Activated CD4-positive, CD25-positive, alpha-beta regulatory T cell treated with anti-CD3 and anti-CD28 coated beads, Interleukin-2, amount 50 U/mL, for 24 hours (primary cell): ENCODE measurements around the gene KIF1B.
"Not testable (repeated sequence)": the region's sequence is repeated elsewhere in the genome, so short reads cannot be mapped to it uniquely, and the experiment has no call there.

Source experiments
- ATAC-seq, 2 donors: fragments of 150-1000 bp; cut with Tn5 transposase; one replicate each; pipeline ENCODE4 v1.10.0; 2021; ENCODE audit warnings: mild to moderate bottlenecking in 1 of 2, moderate library complexity in 1 of 2

The KIF1B gene

DNA sequence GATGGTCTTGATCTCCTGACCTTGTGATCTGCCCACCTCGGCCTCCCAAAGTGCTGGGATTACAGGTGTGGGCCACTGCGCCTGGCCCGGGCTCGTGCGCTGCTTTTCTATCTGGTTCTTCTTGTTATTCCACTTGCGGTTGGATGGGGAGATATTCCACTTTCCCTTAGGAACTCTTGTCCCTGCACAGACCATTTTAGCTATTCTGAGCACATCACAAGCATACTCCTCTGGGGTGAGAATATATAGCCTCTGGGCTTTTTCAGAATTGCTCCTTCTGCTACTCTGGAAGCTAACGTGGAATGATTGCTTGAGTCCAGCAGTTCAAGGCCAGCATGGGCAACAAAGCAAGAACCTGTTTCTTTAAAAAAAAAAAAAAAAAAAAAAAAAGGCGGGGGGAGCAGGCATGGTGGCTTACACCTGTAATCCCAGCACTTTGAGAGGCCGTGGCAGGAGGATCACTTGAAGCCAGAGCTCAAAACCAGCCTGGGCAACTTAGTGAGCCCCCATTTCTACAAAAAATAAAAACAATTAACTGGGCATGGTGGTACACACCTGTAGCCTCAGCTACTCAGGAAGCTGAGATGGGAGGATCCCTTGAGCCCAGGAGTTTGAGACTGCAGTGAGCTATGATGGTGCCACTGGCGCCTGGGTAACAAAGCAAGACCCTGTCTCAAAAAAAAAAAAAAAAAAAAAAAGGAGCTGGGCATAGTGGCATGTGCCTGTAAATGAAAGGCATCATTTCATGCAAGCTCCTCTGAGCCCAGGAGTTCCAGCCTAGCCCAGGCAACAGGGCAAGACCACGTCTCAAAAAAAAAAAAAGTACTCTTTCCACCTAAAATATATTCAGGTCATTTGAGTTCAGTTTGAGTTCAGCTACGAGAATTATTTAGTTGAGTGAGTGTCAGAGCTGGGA lies 176.6 kb downstream of the KIF1B start:
- ATAC-seq, result no peak

DNA sequence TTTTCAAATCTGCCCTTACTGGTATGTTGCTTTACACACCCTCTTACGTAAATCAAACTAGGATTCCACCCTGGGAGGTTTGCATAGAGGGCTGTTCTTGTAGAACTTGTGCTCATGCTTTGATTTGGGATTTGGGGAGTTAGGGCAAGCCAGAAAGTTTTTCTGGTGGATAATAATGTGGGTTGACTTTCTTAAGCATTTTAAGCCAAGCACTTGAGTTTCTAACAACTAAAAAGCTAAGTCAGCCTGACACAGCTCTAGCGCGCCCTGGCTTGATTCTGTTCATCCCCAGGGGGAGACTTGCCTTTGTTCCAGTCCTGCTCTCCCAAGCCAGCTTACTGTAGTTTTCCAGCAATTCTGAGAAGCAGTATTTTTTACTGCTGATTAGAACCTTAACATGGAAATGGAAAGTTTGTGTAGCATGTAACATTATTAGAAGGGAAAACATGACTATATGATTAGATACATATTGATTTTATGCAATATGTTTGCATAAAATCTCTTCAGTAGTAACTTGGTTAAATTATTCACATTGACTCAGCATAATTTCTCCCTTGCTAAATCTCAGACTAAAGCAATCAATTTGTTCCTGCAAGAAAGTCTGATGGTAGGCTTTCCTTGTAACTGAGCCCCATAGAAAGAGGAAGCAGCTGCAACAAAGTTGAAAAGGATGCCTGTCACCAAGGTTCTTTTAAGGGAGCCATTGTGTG lies 177.5 kb downstream of the KIF1B start:
- peak in 1 of 2 donors; percentile 41 for ATAC-seq

DNA sequence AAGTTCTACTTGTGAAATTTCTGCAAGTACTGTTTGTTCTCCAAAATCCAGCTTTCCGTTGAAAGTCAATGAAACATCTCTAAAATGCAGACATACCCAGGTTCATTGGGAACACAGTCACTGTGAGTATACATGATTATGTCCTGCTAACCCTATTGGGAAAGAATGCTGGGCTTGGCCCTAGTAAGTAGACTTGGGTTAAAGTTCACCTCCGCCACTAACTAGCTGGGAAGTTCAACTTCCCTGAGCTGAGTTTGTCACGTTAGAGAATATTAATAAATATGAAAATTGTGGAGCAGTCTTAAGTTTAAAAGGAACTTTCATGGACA lies 178.0 kb downstream of the KIF1B start:
- ATAC-seq, result no peak

DNA sequence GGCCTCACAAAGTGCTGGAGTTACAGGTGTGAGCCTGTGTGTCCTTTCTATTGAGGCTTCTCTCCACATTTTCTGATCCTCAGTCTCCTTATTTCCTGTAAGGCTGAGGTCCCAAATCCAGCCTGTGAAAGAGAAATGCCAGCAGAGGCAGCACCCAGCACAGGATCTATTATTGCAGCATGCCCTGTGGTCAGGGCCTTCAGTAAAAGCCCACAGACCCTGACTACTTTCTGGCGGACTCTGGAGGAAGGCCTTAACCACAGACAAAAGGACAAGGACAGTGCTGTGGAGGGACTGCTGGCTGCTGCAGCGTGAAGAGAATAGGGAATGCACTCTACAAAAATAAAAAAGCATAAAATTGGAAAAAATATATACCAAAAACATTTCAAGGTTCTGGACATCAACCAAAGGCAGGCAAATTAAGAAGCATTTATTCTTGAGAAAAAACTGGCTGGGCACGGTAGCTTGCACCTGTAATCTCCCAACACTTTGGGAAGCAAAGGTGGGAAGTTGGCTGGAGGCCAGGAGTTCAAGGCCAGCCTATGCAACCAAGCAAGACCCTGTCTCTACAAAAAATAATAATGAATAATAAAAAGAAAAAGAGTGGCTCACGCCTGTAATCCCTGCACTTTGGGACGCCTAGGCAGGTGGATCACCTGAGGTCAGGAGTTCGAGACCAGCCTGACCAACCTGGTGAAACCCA lies 179.1 kb downstream of the KIF1B start:
- no peak for ATAC-seq

DNA sequence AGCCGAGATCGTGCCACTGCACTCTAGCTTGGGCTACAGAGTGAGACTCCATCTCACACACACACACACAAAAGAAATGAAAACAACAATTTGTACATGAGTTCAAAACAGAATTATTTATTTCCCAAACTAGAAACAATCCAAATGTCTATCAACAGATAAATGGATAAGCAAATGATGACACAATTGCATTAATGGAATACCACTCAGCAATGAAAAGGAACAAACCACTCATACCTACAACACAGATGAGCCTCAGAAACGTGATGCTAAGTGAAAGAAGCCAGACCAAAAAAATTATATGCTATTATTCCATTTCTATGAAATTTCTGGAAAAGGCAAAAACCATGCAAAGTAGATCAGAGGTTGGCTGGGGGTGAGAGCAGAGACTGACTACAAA lies 186.5 kb downstream of the KIF1B start:
- ATAC-seq, result no peak

DNA sequence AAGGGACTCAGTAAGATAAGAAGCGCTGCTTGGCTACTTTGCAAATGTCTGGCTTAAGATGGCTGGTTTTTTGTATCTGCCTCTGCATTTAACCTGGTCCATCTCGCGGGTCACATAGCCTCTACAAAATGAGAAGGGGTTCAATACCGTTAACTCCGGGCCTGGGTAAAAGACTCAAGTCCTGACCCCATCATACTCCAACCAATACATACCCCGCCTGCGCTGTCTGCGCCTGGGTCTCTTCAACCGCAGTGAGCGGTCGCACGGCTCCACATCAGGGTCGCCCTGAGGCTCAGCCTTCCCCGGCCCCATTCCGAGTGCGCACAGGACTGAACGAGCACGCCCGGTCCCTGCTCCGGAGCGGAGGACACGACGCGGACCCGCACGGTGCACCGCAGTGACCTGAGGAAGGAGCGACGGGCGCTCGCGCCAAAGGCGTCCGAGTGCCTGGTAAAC lies 187.9 kb downstream of the KIF1B start:
- no peak for ATAC-seq

DNA sequence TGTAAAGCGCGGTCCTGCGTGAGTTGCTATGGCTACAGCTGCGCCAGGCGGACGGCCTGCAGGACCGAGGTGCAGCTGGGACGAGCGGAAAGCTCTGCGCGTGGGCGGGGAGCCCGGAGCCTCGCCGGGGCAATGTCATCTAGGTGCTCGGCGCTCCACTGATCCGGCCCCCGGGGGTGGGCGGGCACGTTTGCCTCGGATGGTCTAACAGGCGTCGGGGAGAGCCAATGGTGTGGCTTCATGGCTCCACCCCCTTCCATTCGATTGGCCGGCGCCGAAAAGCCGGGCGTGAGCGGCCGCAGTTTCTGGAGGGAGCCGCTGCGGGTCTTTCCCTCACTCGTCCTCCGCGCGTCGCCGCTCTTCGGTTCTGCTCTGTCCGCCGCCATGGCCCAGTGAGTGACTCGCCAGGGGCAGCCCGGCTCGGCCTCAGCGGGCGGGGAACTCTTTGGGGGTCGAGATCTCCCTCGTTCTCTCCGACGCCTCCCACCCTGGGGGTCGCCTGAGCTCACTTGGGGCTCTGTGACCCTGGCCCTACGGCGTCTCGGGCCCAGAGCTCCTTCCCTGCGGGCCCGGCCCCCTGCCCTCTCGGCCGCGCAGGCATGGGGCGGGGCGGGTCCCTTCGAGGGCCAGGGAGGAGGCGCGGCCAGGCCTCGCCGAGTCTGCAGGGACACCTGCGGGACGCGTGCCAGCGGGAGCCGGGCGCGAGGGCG lies 188.5 kb downstream of the KIF1B start, which contains the start of gene PGD:
Gene PGD (plus strand): TSS at position 331 of the 710 bp plus-strand sequence. CDS start 54 bp downstream, at position 385.
- peak; percentile 98 to 99 for ATAC-seq

DNA sequence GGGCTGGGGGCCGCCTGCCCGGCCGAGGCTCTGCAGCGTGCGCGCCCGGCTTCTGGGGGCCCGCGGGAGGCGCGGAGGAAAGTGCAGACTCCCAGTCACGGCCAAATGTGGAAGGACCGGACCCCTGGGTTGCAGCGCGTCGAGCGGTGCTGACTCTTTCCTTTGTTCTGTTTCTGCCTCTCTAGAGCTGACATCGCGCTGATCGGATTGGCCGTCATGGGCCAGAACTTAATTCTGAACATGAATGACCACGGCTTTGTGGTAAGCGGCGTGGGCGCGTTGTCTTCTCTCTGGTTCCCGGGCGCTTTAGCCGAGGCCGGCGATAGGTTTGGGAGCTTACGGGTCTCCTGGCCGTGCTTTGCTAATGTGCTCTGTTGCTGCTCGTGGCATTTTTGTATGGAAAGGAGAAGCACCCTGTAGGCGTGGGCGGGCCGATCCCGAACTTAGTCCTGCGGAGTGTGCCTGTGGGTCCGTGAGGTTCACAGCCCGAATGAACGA lies 189.1 kb downstream of the KIF1B start:
- ATAC-seq, result no peak

DNA sequence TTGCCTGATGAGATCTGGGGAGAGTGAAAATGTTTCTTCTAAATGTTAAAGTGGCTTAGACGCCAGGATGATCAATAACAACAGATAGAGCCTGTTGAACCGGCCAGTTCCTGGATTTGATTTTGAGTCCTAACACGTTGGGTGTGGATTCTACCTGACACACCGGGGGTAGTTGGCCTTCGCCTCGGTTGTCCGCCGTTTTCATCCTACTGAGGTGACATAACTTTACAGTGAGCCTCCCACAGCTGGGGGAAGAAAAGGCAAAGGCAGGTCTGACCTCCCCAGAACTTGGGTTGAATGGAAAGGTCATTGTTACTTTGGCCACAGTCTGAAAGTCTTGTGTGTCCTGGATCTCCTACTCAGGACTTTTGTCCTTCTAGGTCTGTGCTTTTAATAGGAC lies 189.6 kb downstream of the KIF1B start:
- ATAC-seq, result no peak

DNA sequence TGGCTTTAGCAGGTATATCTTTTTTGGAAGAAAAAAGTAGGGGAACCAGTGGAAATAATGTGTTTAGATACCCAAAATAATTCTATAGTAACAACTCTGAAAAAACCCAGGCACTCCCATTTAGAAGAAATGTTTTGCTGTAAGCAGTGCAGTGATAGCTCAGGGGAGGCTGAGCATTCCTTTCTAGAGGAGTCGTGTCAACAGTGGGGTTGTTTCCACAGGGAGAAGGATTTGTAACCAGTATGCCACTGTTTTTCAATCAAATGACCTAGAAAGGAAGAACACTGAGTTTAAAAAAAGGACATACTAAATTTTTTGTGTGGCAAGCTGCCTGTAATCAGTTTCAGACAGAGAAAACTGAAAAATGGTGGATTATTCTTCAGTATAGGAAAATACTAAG lies 190.9 kb downstream of the KIF1B start:
- no peak for ATAC-seq

DNA sequence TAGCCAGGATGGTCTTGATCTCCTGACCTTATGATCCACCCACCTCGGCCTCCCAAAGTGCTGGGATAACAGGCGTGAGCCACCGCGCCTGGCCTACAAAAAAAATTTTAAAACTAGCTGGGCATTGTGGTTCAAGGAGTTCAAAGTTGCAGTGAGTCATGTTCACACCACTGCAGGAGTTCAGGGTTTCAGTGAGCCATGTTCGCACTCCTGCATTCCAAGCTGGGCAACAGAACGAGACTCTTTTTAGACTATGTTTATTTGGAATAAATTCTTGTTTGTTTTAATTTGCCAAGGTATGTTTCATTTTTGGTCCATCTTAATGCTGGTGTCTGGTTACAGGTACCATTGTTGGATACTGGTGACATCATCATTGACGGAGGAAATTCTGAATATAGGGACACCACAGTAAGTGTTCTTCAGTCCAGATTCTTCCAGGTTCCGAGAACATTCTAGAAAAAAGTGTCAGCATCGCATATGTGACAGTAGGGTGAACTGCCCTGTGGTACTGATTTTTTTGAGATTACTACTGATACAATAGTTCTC lies 192.4 kb downstream of the KIF1B start:
- ATAC-seq, result no peak

DNA sequence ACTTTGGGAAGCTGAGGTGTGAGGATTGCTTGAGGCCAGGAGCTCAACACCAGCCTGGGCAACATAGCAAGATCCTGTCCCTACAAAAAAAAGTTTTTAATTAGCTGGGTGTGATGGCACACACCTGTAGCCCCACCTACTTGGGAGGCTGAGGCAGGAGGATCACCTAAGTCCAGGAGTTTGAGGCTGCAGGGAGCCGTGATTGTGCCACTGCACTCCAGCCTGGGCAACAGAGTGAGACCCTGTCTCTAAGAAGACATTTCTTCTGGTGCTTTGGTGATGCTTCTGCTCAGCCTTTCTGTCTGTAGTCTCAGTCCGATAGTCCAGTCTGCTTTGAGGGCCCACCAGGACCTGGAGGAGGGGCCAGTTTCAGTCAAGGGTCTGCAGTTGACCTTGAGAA lies 196.8 kb downstream of the KIF1B start:
- ATAC-seq, result no peak

DNA sequence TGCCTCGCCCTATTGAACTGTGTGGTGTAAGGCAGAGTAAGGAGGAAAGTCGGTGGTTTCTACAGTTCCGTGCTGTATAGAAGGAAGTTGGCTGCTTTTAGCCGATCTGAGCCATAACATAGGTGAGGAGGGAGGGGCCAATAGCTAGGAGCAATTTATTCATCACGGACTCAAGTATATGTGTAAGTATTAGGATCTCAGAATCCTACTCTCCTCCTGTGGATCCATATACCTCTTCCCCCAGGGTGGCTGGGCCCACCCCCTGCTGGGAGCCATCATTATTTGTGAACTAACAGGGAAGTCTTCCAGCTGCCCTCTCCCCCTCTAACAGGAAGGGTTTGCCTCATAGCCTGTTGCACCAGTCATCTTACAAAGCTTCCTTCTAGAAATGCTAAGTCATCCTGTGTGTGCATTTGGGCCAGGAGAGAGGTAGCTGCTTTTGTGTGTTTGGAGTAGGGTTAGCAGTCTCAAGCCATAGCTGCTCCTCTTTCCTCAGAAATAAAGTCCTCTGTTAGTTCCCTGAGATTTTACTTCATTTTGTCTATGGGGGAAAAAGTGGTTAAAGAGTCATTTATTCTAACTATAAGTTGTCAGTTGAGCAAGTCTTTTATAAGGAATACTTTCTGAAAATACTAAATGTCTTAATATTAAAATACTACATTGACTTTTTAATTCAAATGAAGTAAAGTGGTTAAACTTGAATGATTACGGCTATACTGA lies 205.0 kb downstream of the KIF1B start:
- peak; percentile 64 to 65 for ATAC-seq

DNA sequence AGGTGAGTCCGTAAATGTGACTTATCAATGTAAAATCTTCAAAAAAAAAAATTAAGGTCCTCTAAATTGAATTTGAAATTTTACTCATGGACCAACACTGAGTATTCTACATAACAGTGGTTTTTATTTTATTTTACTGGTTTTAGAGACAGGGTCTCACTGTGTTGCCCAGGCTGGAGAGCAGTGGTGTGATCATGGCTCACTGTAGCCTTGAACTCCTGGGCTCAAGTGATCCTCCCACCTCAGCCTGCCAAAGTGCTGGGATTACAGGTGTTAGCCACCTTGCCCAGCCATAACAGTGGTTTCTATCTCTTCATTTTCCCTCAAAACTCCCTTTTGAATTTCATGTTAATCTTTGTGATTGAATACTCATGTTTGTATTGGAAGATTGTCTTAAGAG lies 205.6 kb downstream of the KIF1B start:
- not testable (repeated sequence) for ATAC-seq

DNA sequence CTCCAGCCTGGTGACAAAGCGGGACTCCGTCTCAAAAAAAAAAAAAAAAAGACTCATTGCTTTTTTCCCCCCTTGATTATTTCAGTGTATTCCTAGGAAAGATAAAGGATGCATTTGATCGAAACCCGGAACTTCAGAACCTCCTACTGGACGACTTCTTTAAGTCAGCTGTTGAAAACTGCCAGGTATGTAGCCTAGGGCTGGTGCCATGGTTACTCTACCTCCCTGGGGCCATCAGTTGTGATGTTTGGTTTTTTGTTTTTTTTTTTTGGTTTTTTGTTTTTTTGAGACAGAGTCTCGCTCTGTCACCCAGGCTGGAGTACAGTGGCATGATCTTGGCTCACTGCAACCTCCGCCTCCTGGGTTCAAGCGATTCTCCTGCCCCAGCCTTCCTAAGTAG lies 208.4 kb downstream of the KIF1B start:
- ATAC-seq, result not testable (repeated sequence)

DNA sequence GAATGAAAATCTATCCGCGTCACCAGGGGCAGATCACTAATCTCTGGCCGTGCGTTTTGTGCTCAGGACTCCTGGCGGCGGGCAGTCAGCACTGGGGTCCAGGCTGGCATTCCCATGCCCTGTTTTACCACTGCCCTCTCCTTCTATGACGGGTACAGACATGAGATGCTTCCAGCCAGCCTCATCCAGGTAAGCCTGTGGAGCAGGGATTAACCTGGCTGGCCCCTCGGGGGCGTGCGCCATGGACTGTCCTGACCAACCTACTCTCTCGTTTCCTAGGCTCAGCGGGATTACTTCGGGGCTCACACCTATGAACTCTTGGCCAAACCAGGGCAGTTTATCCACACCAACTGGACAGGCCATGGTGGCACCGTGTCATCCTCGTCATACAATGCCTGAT lies 209.0 kb downstream of the KIF1B start:
- ATAC-seq, result no peak

DNA sequence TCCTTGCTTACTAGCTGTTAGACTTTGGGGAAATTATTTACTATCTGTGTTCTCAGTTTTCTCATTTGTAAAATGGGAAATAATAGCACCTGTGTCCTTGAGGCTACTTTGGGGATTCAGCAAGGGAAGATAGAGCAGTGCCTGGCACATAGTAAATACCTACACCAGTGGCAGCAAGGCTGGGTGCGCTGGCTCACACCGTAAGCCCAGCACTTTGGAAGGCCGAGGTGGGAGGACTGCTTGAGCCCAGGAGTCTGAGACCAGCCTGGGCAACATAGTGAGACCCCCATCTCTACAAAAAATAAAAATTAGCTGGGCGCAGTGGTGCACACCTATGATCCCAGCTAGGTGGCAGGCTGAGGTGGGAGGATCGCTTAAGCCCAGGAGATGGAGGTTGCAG lies 211.3 kb downstream of the KIF1B start:
- ATAC-seq, result no peak

DNA sequence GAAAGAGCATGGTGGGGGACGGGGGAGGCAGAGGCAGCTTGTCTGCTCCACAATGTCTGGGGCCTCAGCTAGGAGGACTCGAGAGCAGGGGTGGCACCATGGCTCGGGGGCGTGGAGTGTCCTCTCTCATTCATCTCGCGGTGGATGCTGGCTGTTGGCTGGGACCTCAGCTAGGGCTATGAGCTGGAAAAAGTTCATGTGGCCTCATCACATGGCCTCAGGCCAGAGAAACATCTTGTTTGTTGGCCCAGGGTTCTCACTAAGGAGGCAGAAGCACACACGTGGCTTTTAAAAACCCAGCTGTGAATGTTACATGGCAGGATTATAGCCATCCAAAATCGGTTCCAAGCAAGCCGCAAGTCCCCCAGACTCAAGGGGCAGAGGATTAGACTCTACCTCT lies 213.7 kb downstream of the KIF1B start:
- ATAC-seq, result no peak

DNA sequence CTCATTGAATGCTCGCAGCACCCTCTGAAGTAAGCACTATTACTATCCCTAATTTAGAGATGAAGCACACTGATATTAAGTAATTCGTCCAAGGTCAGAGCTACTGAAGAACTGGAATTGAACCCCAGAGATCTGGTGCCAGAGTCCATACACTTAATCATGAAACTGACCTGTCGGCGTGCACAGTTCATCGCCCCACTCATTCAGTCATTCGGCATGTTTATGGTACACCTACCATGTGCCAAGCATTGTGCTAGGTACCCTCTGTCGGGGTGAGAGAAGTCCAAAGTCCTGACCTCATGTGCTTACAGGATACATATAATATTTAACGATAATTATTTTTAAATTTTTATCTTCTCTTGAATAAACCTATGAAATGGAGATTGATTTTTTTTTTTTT lies 214.3 kb downstream of the KIF1B start:
- no peak for ATAC-seq

DNA sequence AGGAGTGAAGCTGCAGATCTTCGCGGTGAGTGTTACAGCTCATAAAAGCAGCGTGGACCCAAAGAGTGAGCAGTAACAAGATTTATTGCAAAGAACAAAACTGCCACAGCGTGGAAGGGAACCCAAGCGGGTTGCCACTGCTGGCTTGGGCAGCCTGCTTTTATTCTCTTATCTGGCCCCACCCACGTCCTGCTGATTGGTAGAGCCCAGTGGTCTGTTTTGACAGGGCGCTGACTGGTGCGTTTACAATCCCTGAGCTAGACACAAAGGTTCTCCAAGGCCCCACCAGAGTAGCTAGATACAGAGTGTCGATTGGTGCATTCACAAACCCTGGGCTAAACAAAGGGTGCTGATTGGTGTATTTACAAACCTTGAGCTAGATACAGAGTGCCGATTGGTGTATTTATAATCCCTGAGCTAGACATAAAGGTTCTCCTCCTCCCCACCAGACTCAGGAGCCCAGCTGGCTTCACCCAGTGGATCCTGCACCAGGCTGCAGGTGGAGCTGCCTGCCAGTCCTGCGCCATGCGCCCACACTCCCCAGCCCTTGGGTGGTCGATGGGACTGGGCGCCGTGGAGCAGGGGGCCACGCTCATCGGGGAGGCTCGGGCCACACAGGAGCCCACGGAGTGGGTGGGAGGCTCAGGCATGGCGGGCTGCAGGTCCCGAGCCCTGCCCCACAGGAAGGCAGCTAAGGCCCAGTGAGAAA lies 215.6 kb downstream of the KIF1B start:
- not testable (repeated sequence) for ATAC-seq

DNA sequence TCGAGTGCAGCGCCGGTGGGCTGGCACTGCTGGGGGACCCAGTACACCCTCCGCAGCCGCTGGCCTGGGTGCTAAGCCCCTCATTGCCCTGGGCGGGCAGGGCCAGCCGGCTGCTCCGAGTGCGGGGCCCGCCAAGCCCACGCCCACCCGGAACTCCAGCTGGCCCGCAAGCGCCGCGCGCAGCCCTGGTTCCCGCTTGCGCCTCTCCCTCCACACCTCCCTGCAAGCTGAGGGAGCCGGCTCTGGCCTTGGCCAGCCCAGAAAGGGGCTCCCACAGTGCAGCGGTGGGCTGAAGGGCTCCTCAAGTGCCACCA lies 216.1 kb downstream of the KIF1B start:
- not testable (repeated sequence) for ATAC-seq
